HG02623 (cell line): ENCODE results near the gene UNKL.

Experiments
- ATAC-seq: cut with Tn5 transposase; IDR thresholded peaks from one replicate; pipeline ENCODE4 v1.9.1; 2021; ENCODE audit warnings: moderate library complexity; ENCODE audit not compliant: unreplicated experiment

Gene UNKL

GRCh38 chr16:1432388-1433262 lies 18.1 kb upstream of the UNKL start:
- ATAC-seq: no peak

DNA sequence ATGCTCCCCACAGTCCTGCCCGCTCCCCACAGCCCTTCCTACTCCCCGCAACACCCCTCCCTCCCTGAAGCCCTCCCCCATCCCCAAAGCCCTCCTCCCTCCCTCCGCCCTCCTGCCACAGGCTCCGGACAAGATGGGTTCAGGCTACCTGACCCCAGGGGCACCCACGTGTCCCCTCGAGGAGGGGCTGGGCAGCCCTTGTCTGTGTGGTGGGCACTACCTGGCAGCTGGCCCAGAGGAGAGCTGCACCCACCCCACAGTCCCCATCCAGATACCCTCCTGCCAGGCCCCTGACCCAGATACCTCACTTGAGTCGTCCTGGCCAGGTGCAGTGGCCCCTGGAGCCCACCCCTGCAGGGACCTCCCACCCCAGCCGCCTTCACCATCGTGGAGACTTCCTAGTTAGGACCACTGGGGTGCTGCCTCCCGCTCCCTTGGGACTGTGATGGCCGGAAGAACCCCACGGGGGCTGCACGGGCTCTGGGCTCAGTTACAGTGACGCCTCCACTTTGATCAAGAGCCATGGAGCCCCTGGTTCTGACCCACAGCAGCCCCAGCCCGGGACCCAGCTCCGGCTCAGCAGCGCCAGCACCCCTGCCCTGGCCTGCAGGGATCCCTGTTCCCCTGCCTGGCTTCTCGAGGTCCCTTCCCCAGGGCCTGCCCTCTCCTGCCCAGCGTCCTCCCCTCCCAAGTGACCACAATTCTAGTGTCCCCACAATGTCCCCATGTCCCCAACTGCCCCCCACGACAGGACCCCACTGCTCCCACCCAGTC lies 17.2 kb upstream of the UNKL start:
- ATAC-seq: no peak

- ATAC-seq: no peak
Observed at GRCh38 chr16:1430759-1431496, 16.4 kb upstream of the UNKL start, which contains the start of gene PERCC1. TSS of gene PERCC1 (plus strand) at chr16:1431078. CDS start at chr16:1432594, 1,516 bp downstream.

DNA sequence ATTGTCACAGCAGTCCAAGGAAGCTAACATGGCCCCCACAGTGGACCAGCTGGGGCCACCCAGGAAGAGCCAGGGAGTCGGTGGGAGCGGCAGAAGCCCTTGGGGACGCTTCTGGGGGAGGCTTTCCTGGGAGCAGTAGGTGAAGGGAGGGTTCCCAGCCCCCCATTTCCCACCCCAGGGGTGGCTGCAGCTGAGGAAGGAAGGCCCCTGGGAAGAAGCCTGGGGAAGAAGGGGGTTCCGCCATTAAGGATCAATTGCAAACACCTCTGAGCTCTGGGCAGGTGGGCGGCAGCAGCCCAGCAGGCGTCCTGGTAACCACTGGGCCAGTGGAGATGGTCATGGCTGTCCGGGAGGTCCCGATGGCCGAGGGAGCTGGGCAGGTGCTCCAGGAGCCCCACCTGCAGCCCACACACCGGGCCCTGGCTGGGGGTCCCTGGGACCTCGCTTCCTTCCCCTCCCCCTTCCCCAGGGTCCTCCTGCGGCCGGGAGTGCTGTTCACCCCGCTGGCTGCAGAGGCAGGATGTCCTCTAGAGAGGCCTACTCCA lies 15.8 kb upstream of the UNKL start:
- ATAC-seq: no peak

GRCh38 chr16:1429631-1430030 lies 15.1 kb upstream of the UNKL start:
- ATAC-seq: no peak

GRCh38 chr16:1429012-1429411 lies 14.5 kb upstream of the UNKL start:
- no peak for ATAC-seq

- no peak for ATAC-seq
Observed at GRCh38 chr16:1428511-1428910, 14.0 kb upstream of the UNKL start.

DNA sequence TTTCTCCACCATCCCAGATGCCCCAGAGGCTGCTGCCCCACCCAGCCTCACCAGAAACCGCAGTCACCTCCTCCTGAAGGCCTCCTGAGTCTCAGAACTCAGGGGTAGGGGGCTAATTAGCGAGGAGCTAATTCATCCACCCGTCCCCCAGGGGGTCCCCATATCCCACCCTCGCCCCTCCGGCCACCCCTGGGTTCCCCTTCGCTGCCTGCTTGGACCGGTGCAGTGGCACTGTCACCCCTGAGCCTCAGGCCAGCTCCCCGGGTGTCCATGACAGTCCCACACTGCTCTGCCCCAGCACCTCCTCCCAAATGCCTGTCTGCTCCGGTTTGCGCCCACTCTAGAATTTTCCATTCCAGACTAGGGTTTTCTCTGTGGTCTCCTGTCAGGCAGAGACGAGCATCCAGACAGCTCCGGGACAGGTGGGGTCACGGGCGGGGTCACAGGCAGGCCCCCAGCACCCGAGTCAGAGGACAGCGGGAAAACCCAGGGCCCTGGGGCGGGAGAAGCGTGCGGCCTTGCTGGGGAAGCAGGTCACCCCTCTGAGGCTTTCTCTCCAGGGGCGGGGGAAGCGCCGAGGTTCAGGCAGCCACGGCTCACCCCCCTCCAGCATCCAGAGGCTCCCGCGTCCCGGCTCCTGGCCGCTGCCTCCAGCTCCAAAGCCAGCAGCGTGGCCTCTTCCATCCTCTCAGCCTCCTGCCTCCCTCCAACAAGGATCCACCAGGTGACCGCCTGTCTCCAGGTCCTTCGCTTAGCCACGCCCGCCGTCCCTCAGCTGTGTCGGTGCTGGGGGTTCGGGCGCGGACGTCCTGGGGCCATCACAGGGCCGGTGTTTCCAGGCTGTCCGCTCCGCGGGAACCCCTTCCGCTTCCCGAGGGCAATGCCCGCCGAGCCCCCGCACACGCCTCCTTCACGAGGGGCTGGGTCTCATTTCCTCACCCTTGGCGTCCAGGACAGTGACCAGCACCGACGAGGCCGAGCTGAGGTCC lies 13.3 kb upstream of the UNKL start:
- ATAC-seq: no peak

GRCh38 chr16:1426734-1427471 lies 12.4 kb upstream of the UNKL start:
- ATAC-seq: no peak

GRCh38 chr16:1425616-1426370 lies 11.3 kb upstream of the UNKL start:
- no peak for ATAC-seq

- no peak for ATAC-seq
Observed at GRCh38 chr16:1424028-1424427, 9.5 kb upstream of the UNKL start.

DNA sequence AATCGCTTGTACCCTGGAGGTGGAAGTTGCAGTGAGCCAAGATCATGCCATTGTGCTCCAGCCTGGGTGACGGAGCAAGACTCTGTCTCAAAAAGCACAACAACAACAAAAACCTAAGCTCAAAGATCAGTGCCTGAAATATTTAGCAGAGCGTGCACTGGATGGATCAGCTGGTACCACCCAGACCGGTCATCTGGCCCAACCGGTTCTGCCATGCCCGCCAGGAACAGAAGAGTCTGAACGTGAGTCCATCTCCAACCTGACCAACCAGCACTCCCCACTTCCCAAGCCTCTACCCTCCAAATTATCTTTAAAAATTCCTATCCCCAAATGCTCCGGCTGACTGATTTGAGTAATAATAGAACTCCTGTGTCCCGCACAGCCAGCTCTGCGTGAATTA lies 7.6 kb upstream of the UNKL start:
- no peak for ATAC-seq

DNA sequence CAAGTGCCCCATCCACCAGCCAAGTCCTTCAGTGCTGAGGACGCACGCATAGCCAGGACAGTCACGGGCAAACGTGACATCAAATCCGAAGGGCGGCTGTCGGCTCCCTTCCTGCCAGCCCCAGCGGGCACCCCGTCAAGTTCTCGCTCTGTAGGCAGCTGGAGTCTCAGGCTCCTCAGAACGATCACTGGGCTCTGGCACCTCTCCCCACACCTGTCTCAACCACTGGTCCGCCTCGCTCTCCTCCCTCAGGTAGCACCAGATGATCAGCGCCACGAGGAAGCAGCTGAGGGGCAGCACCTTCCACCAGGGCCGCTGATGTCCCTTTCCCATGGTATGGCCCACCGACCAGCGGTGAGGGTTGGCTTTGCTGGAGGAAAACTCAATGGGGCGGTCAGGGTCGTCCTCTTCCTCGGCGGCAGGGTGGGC lies 5.6 kb upstream of the UNKL start:
- no peak for ATAC-seq

- no peak for ATAC-seq
Observed at GRCh38 chr16:1416521-1416941, 2.0 kb upstream of the UNKL start.

- peak; percentile 25 for ATAC-seq
Observed at GRCh38 chr16:1413684-1414531, 596 bp downstream of the UNKL start.

DNA sequence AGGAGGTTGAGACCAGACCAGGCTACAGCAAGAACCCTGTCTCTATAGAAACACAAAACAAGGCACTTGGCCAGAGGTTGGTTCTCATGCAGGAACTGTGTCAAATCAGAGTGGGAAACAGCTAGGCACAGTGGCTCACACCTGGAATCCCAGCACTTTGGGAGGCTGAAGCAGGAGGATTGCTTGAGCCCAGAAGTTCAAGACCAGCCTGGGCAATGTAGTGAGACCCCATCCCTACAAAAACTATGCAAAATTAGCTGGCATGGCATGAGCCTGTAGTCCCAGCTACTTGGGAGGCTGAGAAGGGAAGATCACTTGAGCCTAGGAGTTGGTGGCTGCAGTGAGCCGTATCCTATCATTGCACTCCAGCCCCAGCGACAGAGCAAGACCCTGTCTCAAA lies 1.7 kb downstream of the UNKL start:
- no peak for ATAC-seq

DNA sequence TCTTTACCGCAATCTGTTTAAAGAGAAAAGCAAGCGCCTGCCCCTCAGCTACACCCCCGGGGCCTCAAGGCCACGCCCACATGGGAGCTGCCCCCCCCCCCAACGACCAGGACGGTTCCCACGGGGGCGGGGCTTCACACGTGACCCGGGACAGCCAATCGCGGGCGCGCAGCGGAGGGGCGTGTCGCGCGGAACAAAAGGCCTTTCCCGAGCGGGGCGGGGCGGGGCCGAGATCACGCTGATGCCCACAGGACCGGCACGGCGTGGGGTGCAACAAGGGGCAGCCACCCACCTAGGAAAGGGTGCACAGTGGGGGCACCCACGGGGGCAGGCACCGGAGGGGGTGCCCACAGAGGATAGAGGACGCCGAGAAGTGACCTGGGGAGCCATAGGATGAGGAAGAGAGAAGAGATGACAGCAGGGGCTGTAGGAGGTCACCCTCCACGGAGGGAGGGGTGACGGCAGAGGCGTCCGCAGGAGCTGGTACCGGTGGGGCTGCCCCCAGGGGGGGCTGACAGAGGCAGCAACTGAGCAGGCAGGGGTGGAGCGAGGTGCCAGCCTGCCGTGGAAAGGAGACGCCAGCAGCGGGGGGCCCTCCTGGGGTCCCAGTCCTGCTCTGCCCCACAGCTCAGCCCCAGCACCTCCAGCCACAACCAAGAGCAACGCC lies 6.2 kb downstream of the UNKL start:
- no peak for ATAC-seq
